Adrenal gland (tissue), 5 donors: ENCODE results near the gene ADORA1.

Source experiments
- POLR2A ChIP-seq, 2 donors: fragments of 450-650 bp; IDR thresholded peaks; one replicate each; pipeline ENCODE4 v1.6.1; 2017; ENCODE audit warnings: antibody characterized with exemption in 2 of 2, mild to moderate bottlenecking in 2 of 2, moderate library complexity in 1 of 2
- TF ChIP-seq, protein P1 (sequence below), 6 experiments: fragments of 450-650 bp in 4 of 6; fragments of 200-600 bp in 2 of 6; sonication (generic) in 1 of 6; IDR thresholded peaks; 1 replicate in 5 of 6; 2 replicates in 1 of 6; pipeline versions ENCODE4 v1.5.1 to v1.8.0; 2016 to 2021; ENCODE audit warnings: antibody characterized with exemption in 6 of 6, mild to moderate bottlenecking in 2 of 6, moderate library complexity in 1 of 6
- donor health status: DM: no; HTN: no; CAD: no.

- TF ChIP-seq, protein P1, sequence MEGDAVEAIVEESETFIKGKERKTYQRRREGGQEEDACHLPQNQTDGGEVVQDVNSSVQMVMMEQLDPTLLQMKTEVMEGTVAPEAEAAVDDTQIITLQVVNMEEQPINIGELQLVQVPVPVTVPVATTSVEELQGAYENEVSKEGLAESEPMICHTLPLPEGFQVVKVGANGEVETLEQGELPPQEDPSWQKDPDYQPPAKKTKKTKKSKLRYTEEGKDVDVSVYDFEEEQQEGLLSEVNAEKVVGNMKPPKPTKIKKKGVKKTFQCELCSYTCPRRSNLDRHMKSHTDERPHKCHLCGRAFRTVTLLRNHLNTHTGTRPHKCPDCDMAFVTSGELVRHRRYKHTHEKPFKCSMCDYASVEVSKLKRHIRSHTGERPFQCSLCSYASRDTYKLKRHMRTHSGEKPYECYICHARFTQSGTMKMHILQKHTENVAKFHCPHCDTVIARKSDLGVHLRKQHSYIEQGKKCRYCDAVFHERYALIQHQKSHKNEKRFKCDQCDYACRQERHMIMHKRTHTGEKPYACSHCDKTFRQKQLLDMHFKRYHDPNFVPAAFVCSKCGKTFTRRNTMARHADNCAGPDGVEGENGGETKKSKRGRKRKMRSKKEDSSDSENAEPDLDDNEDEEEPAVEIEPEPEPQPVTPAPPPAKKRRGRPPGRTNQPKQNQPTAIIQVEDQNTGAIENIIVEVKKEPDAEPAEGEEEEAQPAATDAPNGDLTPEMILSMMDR (IDR thresholded peaks at IDR 0.05), result no peak
- TF ChIP-seq POLR2A (IDR thresholded peaks at IDR 0.05), result no peak
Observed at GRCh38 chr1:203189951-203190352, 62.4 kb downstream of the ADORA1 start.
